HepG2 (cell line): ENCODE measurements around the gene FHIT. TPM values are rescaled to one million over a fixed set of nuclear protein-coding genes. Genes with fewer than 3 reads are reported as not detected.

Experiments used
- HNF1A ChIP-seq, 2 experiments: sonication (generic) in 1 of 2; formaldehyde crosslinking in 1 of 2; IDR thresholded peaks; 2 replicates each; pipeline versions ENCODE4 v1.4.0 to v1.6.1; 2016 to 2020; ENCODE audit warnings: borderline replicate concordance in 1 of 2, low read depth in 1 of 2, mild to moderate bottlenecking in 1 of 2, missing genetic modification reagents in 1 of 2
- RFX1 ChIP-seq: fragments of 450-650 bp; IDR thresholded peaks from 2 replicates; pipeline ENCODE4 v1.6.1; 2017
- STAT6 ChIP-seq: sonication (generic); formaldehyde crosslinking; IDR thresholded peaks from 2 replicates; pipeline ENCODE4 v1.4.0; 2020; ENCODE audit warnings: missing genetic modification reagents, mild to moderate bottlenecking, borderline replicate concordance
- ZNF143 ChIP-seq: sonication (generic); formaldehyde crosslinking; IDR thresholded peaks from 2 replicates; pipeline ENCODE4 v1.4.0; 2020; ENCODE audit warnings: missing genetic modification reagents
- polyA plus RNA-seq, 8 experiments: library from polyadenylated mRNA; depleted of rRNA in 3 of 8; stranded (reverse) in 7 of 8; unstranded in 1 of 8; fragments of >200 nt; fragmentation: Illumina TruSeq in 4 of 8; extraction: Trizol in 4 of 8; gene quantifications; 2 replicates each; pipeline versions ENCODE4 v1.2.1 to v1.2.3, GENCODE V29; 2011 to 2016; ENCODE audit warnings: low read depth in 4 of 8, missing spikeins in 1 of 8, mixed read lengths in 1 of 8; ENCODE audit not compliant: insufficient read depth in 1 of 8
- total RNA-seq, 5 experiments: library from RNA; depleted of rRNA; stranded (reverse); fragments of >200 nt; fragmentation: Illumina TruSeq; extraction: Trizol; gene quantifications; 2 replicates each; pipeline ENCODE4 v1.2.3, GENCODE V29; 2016; ENCODE audit warnings: low read depth in 1 of 5
- TF ChIP-seq, protein P1 (sequence below): sonication (generic); formaldehyde crosslinking; IDR thresholded peaks from 2 replicates; pipeline ENCODE4 v1.4.0; 2020; ENCODE audit warnings: missing genetic modification reagents

The FHIT gene
- total and polyA plus RNA-seq, 2 of the 13 experiments (the other 11 are each of a cell fraction or from before 2014, with no cell fraction given): 4.0 to 4.6 TPM

- no peak for TF ChIP-seq HNF1A (IDR thresholded peaks at IDR 0.05; ENCODE audit: low read depth)
- TF ChIP-seq HNF1A (CRISPR knock-in tag; IDR thresholded peaks at IDR 0.05; ENCODE audit: borderline replicate concordance): no peak
- TF ChIP-seq, protein P1, sequence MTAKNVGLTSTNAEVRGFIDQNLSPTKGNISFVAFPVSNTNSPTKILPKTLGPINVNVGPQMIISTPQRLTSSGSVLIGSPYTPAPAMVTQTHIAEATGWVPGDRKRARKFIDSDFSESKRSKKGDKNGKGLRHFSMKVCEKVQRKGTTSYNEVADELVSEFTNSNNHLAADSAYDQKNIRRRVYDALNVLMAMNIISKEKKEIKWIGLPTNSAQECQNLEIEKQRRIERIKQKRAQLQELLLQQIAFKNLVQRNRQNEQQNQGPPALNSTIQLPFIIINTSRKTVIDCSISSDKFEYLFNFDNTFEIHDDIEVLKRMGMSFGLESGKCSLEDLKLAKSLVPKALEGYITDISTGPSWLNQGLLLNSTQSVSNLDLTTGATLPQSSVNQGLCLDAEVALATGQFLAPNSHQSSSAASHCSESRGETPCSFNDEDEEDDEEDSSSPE (CRISPR knock-in tag): no peak
- no peak for TF ChIP-seq STAT6 (CRISPR knock-in tag)
- TF ChIP-seq ZNF143 (CRISPR knock-in tag): no peak
- TF ChIP-seq RFX1: no peak
- TF ChIP-seq, all 625 proteins: peak for 0
Measured at GRCh38 chr3:60575718-60576272, 675.5 kb downstream of the FHIT start (continued).
